ENCODE measurements around the gene DNM3. TPM values are rescaled to one million over a fixed set of nuclear protein-coding genes. Genes with fewer than 3 reads are reported as not detected.

The DNM3 gene
- total RNA-seq, 4 donors from 2014 or later: 2.7 to 4.5 (median 4.0) TPM

DNA sequence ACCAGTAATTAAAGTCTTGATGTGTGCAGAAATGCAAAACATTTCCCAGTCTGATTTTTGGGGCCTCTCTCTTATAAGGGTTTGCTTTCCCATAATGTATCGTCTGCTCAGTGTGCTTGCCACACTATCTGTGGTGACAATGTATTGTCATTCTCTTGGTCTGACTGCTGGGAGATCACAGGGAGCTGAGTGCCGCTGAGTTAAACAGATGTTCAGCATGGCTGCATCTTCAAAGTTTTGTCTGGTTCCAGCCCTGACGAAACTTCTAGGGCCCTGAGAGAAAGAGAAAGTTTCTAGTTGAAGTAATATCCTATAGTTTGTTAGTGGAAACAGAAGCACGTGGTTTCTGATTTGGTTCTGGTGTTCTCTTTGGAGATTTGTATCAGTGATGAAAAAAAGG lies 42.6 kb downstream of the DNM3 start:
- 72 to 81% methylated on average over 4 of the region's 4 CpGs for WGBS, 2 donors
- intact Hi-C loops (cut with DNase I; ENCODE audit: low total_unique reads): no loop called here
- DNase-seq (ENCODE audit: low spot score in 2 of 2): no peak

DNA sequence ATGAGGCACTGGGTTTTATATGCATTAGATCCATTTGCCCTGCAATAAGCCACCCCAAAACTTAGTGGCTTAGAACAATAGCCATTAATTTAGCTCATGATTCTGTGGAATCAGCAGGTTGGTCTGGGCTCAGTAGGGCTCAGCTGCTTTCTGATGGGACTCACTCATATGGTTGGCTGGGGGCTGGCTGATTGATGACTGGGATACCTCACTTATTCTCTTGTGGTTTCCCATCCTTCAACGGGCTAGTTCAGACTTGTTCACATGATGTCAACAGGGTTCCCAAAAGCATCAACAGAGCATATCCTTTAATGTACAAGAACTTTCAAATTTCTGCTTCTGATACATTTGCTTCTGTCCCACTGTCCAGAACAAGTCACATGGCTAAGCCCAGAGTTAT lies 43.2 kb downstream of the DNM3 start:
- H3K4me3 ChIP-seq (ENCODE audit: low read depth, poor library complexity, severe bottlenecking): no peak overlapping the region
- intact Hi-C loops (cut with DNase I; ENCODE audit: low total_unique reads): no loop called here
- DNase-seq (ENCODE audit: low spot score in 2 of 2): no peak
- WGBS, 2 donors: 73 to 74% methylated on average over 1 of the region's 1 CpG
- TF ChIP-seq POLR2A (IDR thresholded peaks at IDR 0.05): no peak

More for the DNA sequence above, 42.6 kb downstream of the DNM3 start:
- TF ChIP-seq, protein P1, sequence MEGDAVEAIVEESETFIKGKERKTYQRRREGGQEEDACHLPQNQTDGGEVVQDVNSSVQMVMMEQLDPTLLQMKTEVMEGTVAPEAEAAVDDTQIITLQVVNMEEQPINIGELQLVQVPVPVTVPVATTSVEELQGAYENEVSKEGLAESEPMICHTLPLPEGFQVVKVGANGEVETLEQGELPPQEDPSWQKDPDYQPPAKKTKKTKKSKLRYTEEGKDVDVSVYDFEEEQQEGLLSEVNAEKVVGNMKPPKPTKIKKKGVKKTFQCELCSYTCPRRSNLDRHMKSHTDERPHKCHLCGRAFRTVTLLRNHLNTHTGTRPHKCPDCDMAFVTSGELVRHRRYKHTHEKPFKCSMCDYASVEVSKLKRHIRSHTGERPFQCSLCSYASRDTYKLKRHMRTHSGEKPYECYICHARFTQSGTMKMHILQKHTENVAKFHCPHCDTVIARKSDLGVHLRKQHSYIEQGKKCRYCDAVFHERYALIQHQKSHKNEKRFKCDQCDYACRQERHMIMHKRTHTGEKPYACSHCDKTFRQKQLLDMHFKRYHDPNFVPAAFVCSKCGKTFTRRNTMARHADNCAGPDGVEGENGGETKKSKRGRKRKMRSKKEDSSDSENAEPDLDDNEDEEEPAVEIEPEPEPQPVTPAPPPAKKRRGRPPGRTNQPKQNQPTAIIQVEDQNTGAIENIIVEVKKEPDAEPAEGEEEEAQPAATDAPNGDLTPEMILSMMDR (IDR thresholded peaks at IDR 0.05): no peak
- TF ChIP-seq POLR2A (IDR thresholded peaks at IDR 0.05): no peak
- H3K4me3 ChIP-seq (ENCODE audit: low read depth, poor library complexity, severe bottlenecking): no peak overlapping the region

DNA sequence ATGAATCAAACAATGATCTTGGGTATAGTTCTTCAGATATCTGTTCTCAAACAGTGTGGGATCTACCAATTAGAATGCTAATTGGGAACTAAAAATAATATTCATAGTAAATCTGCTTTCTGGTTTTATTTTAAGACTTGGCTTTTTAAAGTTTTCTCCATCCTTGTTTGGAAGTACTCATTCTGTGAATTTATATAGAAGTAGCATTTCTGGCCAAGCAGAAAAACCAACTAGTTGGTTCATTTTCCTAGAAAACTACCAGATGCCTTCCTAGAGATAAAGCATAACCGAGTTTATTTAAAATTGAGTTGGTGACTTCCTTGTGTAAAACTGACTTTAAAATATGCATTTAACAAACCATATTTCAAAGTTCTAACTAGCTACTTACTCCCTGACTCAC lies 48.8 kb downstream of the DNM3 start:
- WGBS, 2 donors: 77 to 85% methylated on average over 1 of the region's 1 CpG

DNA sequence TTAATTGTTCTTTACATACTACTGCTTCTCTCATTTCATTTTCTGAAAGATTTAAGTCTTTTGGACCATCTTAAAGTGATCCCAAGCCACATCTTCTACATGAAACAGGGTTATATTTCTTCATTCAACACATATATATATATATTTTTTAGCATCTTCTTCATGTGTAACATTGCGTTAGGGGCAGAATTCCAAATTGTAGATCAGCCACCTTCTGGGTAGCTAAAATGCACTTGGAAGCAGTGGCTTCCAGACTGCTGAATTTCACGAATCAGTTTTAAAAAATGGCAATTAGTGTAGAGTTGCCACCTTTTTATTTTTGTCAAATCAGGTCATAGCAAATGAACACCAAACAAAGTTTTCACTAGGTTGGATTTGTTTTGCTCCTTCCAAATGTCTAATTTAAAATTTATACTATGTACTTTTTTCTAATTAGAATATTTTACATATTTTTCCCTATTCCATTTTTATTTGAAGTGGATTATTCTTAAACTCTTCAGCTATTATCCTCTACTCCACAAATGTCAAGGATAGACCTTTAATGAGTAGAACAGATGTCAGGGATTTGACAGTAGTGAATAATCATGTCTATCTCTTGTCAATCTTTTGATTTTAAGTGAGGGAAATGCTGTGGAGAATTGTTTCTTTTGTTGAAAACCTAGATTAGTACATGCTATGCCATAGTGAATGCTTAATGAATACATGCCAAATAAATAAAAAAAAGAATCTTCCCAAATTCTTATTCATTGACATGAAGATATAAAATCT lies 55.8 kb downstream of the DNM3 start:
- WGBS, 2 donors: 95 to 99% methylated on average over 2 of the region's 2 CpGs

More for the DNA sequence above, 48.8 kb downstream of the DNM3 start:
- intact Hi-C loops (cut with DNase I; ENCODE audit: low total_unique reads): no loop called here
- no peak for DNase-seq (ENCODE audit: low spot score in 2 of 2)
- H3K4me3 ChIP-seq (ENCODE audit: low read depth, poor library complexity, severe bottlenecking): no peak overlapping the region
- TF ChIP-seq, protein P1 (IDR thresholded peaks at IDR 0.05): no peak
- no peak for TF ChIP-seq POLR2A (IDR thresholded peaks at IDR 0.05)

DNA sequence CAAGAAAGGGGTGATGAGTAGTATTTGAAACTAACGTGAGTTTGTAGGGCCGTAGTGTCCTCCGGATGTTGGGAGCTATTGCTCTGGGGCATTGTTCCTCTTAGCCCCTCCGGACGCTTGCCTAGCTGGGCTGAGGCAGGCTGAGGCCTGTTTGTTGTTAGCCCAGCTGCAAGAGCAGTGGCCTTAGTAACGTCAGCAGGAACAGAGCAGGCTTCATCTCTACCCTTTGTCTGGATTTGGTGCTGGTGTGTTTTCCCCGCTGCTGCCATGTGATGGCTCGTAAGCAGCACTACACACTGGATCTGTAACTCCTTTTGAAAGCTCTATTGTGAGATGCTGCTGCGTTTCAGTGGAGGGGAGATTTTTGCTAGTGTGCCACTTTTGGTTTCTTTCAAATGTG lies 57.6 kb downstream of the DNM3 start:
- no peak for TF ChIP-seq POLR2A (IDR thresholded peaks at IDR 0.05)
- TF ChIP-seq, protein P1 (IDR thresholded peaks at IDR 0.05): no peak
- 42 to 60% methylated on average over 9 of the region's 9 CpGs for WGBS, 2 donors
- intact Hi-C loops (cut with DNase I; ENCODE audit: low total_unique reads): no loop called here
- H3K4me3 ChIP-seq (ENCODE audit: low read depth, poor library complexity, severe bottlenecking): no peak overlapping the region
- DNase-seq (ENCODE audit: low spot score in 2 of 2): no peak

More for the DNA sequence above, 55.8 kb downstream of the DNM3 start:
- no peak overlapping the region for H3K4me3 ChIP-seq (ENCODE audit: low read depth, poor library complexity, severe bottlenecking)
- intact Hi-C loops (cut with DNase I; ENCODE audit: low total_unique reads): no loop called here
- DNase-seq (ENCODE audit: low spot score in 2 of 2): no peak
- no peak for TF ChIP-seq POLR2A (IDR thresholded peaks at IDR 0.05)
- TF ChIP-seq, protein P1 (IDR thresholded peaks at IDR 0.05): no peak

DNA sequence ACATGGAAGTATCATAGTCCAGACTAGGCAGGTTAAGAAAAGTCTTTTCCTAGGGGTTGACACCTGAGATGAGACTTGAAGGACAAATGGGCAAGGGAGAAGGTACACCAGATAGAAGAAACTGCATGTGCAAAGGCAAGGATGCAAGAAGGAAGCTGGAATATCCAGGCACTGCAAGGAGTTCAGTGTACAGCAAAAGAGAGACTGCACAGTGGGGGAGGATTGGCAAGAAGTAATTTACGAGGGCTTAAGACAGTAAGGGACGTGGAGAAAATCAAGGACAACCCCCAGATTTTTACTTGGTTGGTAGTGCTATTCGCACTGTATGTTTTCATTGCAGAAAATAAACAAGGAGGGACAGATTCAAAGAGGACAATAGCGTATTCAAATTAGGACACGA lies 58.5 kb downstream of the DNM3 start:
- DNase-seq (ENCODE audit: low spot score in 2 of 2): no peak
- no peak for TF ChIP-seq POLR2A (IDR thresholded peaks at IDR 0.05)
- TF ChIP-seq, protein P1 (IDR thresholded peaks at IDR 0.05): no peak
- 93% methylated on average over 5 of the region's 5 CpGs for WGBS, 2 donors
- intact Hi-C loops (cut with DNase I; ENCODE audit: low total_unique reads): no loop called here
- no peak overlapping the region for H3K4me3 ChIP-seq (ENCODE audit: low read depth, poor library complexity, severe bottlenecking)

All from lower leg skin (tissue), 4 donors.